H1 (cell line): Measurements from ENCODE around the gene ZKSCAN1. TPM values are rescaled to one million over a fixed set of nuclear protein-coding genes. Genes with fewer than 3 reads are reported as not detected.

ENCODE experiments used
- BACH1 ChIP-seq: IDR thresholded peaks from 2 replicates; pipeline ENCODE4 v1.6.1; 2012; ENCODE audit warnings: low read length, improper control_type of control experiment
- EZH2 ChIP-seq: fragments of 200-600 bp; sonication (generic); IDR thresholded peaks from 2 replicates; pipeline ENCODE4 v1.7.1; 2012; ENCODE audit warnings: low read depth, mild to moderate bottlenecking, moderate library complexity, low read length, inconsistent platforms; ENCODE audit not compliant: severe bottlenecking
- GABPA ChIP-seq: IDR thresholded peaks from 2 replicates; pipeline ENCODE4 v1.6.1; 2011; ENCODE audit warnings: mild to moderate bottlenecking, low read length, moderate library complexity, borderline replicate concordance; ENCODE audit not compliant: insufficient read depth
- GTF2F1 ChIP-seq: IDR thresholded peaks from 2 replicates; pipeline ENCODE4 v1.6.1; 2012; ENCODE audit warnings: low read depth, low read length, improper control_type of control experiment, borderline replicate concordance
- HDAC2 ChIP-seq, 2 experiments: fragments of 300-600 bp in 1 of 2; sonication (generic) in 1 of 2; IDR thresholded peaks; 2 replicates each; pipeline ENCODE4 v1.6.1; 2011 to 2012; ENCODE audit warnings: low read depth in 2 of 2, low read length in 2 of 2, mild to moderate bottlenecking in 2 of 2, moderate library complexity in 2 of 2, borderline replicate concordance in 1 of 2, inconsistent platforms in 1 of 2
- KDM1A ChIP-seq: fragments of 200-600, 300-600 bp; sonication (generic); IDR thresholded peaks from 2 replicates; pipeline ENCODE4 v1.7.1; 2016; ENCODE audit warnings: mild to moderate bottlenecking, low read length, borderline replicate concordance
- PHF8 ChIP-seq: fragments of 200-600 bp; sonication (generic); conservative IDR thresholded peaks from 2 replicates; pipeline ENCODE4 v1.7.1; 2012; ENCODE audit warnings: low read depth, mild to moderate bottlenecking, inconsistent platforms, low read length, moderate library complexity
- POLR2A ChIP-seq, 2 experiments: IDR thresholded peaks; 1 replicate in 1 of 2; 2 replicates in 1 of 2; pipeline ENCODE4 v1.6.1; 2011; ENCODE audit warnings: low read depth in 2 of 2, low read length in 2 of 2, mild to moderate bottlenecking in 2 of 2; ENCODE audit errors: control extremely low read depth in 1 of 2
- POLR2AphosphoS5 ChIP-seq: IDR thresholded peaks from 2 replicates; pipeline ENCODE4 v1.6.1; 2011; ENCODE audit warnings: low read depth, low read length
- POU5F1 ChIP-seq: IDR thresholded peaks from 2 replicates; pipeline ENCODE4 v1.6.1; 2011; ENCODE audit warnings: low read depth, mild to moderate bottlenecking, low read length, moderate library complexity
- RAD21 ChIP-seq, 2 experiments: IDR thresholded peaks in 1 of 2; conservative IDR thresholded peaks in 1 of 2; 2 replicates each; pipeline ENCODE4 v1.6.1; 2011; ENCODE audit warnings: low read depth in 2 of 2, low read length in 2 of 2, improper control_type of control experiment in 1 of 2, inconsistent platforms in 1 of 2, mild to moderate bottlenecking in 1 of 2, moderate library complexity in 1 of 2
- RBBP5 ChIP-seq: IDR thresholded peaks from 2 replicates; pipeline ENCODE4 v1.7.1; 2012; ENCODE audit warnings: low read depth, mild to moderate bottlenecking, inconsistent platforms, low read length, moderate library complexity, borderline replicate concordance
- SAP30 ChIP-seq: fragments of 300-600 bp; sonication (generic); IDR thresholded peaks from 2 replicates; pipeline ENCODE4 v1.7.1; 2012; ENCODE audit warnings: low read length, moderate library complexity, mild to moderate bottlenecking, inconsistent platforms; ENCODE audit not compliant: insufficient read depth, insufficient replicate concordance
- SIX5 ChIP-seq: IDR thresholded peaks from 2 replicates; pipeline ENCODE4 v1.6.1; 2011; ENCODE audit warnings: mild to moderate bottlenecking, low read depth, low read length
- SP1 ChIP-seq: IDR thresholded peaks from 2 replicates; pipeline ENCODE4 v1.6.1; 2011; ENCODE audit warnings: low read depth, low read length
- SP2 ChIP-seq: IDR thresholded peaks from 2 replicates; pipeline ENCODE4 v1.6.1; 2012; ENCODE audit warnings: mild to moderate bottlenecking, low read length, inconsistent platforms
- SRF ChIP-seq: IDR thresholded peaks from 2 replicates; pipeline ENCODE4 v1.6.1; 2011; ENCODE audit warnings: mild to moderate bottlenecking, low read depth, low read length, moderate library complexity
- TAF7 ChIP-seq: optimal IDR thresholded peaks from 2 replicates; pipeline ENCODE3; 2011; ENCODE audit warnings: low read depth, mild to moderate bottlenecking, inconsistent platforms, low read length, moderate library complexity, borderline replicate concordance
- TCF12 ChIP-seq: IDR thresholded peaks from 2 replicates; pipeline ENCODE4 v1.6.1; 2011; ENCODE audit warnings: low read depth, mild to moderate bottlenecking, low read length
- TEAD4 ChIP-seq: IDR thresholded peaks from 2 replicates; pipeline ENCODE4 v1.6.1; 2012; ENCODE audit warnings: low read depth, low read length, inconsistent platforms, mixed read lengths
- YY1 ChIP-seq: IDR thresholded peaks from 2 replicates; pipeline ENCODE4 v1.6.1; 2011; ENCODE audit warnings: low read depth, mild to moderate bottlenecking, low read length
- polyA plus RNA-seq, 7 experiments: library from polyadenylated mRNA; depleted of rRNA in 3 of 7; stranded (reverse) in 5 of 7; unstranded in 2 of 7; fragments of >200 nt in 5 of 7; fragments of 200-250 nt in 2 of 7; gene quantifications; 1 replicate in 5 of 7; 2 replicates in 1 of 7; 4 replicates in 1 of 7; pipeline versions ENCODE4 v1.2.1 to v1.2.3, GENCODE V29; 2011 to 2013; ENCODE audit warnings: missing spikeins in 2 of 7, mixed read lengths in 2 of 7
- total RNA-seq: library from RNA; stranded (reverse); fragmentation: NEBNext Ultra II Directional; extraction: Animal tissue kit (Norgen Biotek cat#: 25700); gene quantifications from 2 replicates; pipeline ENCODE4 v1.2.1, GENCODE V29; 2021
- TF ChIP-seq, protein P1 (sequence below), 3 experiments: IDR thresholded peaks; 1 replicate in 2 of 3; 2 replicates in 1 of 3; pipeline versions ENCODE4 v1.5.1 to v1.6.1; 2011; ENCODE audit warnings: low read length in 3 of 3, mild to moderate bottlenecking in 3 of 3, inconsistent platforms in 2 of 3, low read depth in 1 of 3, moderate library complexity in 1 of 3; ENCODE audit not compliant: insufficient read depth in 1 of 3; ENCODE audit errors: control extremely low read depth in 1 of 3

Gene ZKSCAN1
- total and polyA plus RNA-seq, 2 of the 8 experiments (the other 6 are each of a cell fraction or from before 2014, with no cell fraction given), result 8.2 to 40.6 TPM

- no peak for TF ChIP-seq TAF7
- TF ChIP-seq TEAD4, result no peak
- TF ChIP-seq POLR2A (IDR thresholded peaks at IDR 0.05; ENCODE audit: control extremely low read depth in 1 of 2, low read depth in 2 of 2, low read length in 2 of 2), result peak; percentile 22 to 50
- no peak for TF ChIP-seq SAP30
- no peak for TF ChIP-seq RAD21 (IDR thresholded peaks at IDR 0.05 in 1 of 2, conservative IDR thresholded peaks at IDR 0.05 in 1 of 2; ENCODE audit: low read depth in 2 of 2, low read length in 2 of 2)
- peak; percentile 90 for TF ChIP-seq GTF2F1
- no peak for TF ChIP-seq BACH1
- TF ChIP-seq HDAC2 (IDR thresholded peaks at IDR 0.05; ENCODE audit: borderline replicate concordance in 1 of 2, low read depth in 2 of 2, low read length in 2 of 2), result no peak
- no peak for TF ChIP-seq SP2
- TF ChIP-seq KDM1A, result peak; percentile 89; the same call in 1 of the 2 replicates
- peak; percentile 32 for TF ChIP-seq POLR2AphosphoS5
- TF ChIP-seq EZH2, result no peak
- TF ChIP-seq GABPA, result no peak
- no peak for TF ChIP-seq POU5F1
- TF ChIP-seq, protein P1, sequence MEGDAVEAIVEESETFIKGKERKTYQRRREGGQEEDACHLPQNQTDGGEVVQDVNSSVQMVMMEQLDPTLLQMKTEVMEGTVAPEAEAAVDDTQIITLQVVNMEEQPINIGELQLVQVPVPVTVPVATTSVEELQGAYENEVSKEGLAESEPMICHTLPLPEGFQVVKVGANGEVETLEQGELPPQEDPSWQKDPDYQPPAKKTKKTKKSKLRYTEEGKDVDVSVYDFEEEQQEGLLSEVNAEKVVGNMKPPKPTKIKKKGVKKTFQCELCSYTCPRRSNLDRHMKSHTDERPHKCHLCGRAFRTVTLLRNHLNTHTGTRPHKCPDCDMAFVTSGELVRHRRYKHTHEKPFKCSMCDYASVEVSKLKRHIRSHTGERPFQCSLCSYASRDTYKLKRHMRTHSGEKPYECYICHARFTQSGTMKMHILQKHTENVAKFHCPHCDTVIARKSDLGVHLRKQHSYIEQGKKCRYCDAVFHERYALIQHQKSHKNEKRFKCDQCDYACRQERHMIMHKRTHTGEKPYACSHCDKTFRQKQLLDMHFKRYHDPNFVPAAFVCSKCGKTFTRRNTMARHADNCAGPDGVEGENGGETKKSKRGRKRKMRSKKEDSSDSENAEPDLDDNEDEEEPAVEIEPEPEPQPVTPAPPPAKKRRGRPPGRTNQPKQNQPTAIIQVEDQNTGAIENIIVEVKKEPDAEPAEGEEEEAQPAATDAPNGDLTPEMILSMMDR (IDR thresholded peaks at IDR 0.05; ENCODE audit: control extremely low read depth in 1 of 3, insufficient read depth in 1 of 3, low read depth in 1 of 3, low read length in 3 of 3), result no peak
- TF ChIP-seq YY1, result no peak
- TF ChIP-seq TCF12, result 0 out of 2 replicates have a peak, but pooled peaks have one; percentile 9
- TF ChIP-seq SRF, result no peak
- no peak for TF ChIP-seq SIX5
- no peak for TF ChIP-seq RBBP5
- TF ChIP-seq PHF8, result no peak
- TF ChIP-seq SP1, result no peak
Measured at GRCh38 chr7:100071018-100071723, 55.8 kb downstream of the ZKSCAN1 start (continued).
